Fibroblast of villous mesenchyme (primary cell): ENCODE results near the gene FN3K. TPM values are rescaled to one million over a fixed set of nuclear protein-coding genes. Genes with fewer than 3 reads are reported as not detected.
"Not testable (repeated sequence)": the region's sequence is repeated elsewhere in the genome, so short reads cannot be mapped to it uniquely, and the experiment has no call there.

ENCODE experiments used
- DNase-seq: peaks from one replicate; pipeline ENCODE4 v3.0.0-alpha.2; 2010; ENCODE audit warnings: low read depth
- H3K4me3 ChIP-seq: 2 replicates; pipeline ENCODE4 v1.5.1; 2011; ENCODE audit warnings: low read depth, mild to moderate bottlenecking, low read length
- total RNA-seq: library from RNA; depleted of rRNA; stranded (reverse); fragments of >200 nt; gene quantifications from 2 replicates; pipeline ENCODE4 v1.2.3, GENCODE V29; 2012
- TF ChIP-seq, protein P1 (sequence below): IDR thresholded peaks from 2 replicates; pipeline ENCODE4 v1.5.1; 2012; ENCODE audit warnings: low read depth, mild to moderate bottlenecking, low read length; ENCODE audit not compliant: insufficient read depth

FN3K gene
- total RNA-seq, 1 donor: 2.2 TPM

GRCh38 chr17:82740906-82741759 is 5.7 kb downstream of the FN3K start:
- no peak overlapping the region for H3K4me3 ChIP-seq
- TF ChIP-seq, protein P1, sequence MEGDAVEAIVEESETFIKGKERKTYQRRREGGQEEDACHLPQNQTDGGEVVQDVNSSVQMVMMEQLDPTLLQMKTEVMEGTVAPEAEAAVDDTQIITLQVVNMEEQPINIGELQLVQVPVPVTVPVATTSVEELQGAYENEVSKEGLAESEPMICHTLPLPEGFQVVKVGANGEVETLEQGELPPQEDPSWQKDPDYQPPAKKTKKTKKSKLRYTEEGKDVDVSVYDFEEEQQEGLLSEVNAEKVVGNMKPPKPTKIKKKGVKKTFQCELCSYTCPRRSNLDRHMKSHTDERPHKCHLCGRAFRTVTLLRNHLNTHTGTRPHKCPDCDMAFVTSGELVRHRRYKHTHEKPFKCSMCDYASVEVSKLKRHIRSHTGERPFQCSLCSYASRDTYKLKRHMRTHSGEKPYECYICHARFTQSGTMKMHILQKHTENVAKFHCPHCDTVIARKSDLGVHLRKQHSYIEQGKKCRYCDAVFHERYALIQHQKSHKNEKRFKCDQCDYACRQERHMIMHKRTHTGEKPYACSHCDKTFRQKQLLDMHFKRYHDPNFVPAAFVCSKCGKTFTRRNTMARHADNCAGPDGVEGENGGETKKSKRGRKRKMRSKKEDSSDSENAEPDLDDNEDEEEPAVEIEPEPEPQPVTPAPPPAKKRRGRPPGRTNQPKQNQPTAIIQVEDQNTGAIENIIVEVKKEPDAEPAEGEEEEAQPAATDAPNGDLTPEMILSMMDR: no peak
- DNase-seq: peak; percentile 18

DNA sequence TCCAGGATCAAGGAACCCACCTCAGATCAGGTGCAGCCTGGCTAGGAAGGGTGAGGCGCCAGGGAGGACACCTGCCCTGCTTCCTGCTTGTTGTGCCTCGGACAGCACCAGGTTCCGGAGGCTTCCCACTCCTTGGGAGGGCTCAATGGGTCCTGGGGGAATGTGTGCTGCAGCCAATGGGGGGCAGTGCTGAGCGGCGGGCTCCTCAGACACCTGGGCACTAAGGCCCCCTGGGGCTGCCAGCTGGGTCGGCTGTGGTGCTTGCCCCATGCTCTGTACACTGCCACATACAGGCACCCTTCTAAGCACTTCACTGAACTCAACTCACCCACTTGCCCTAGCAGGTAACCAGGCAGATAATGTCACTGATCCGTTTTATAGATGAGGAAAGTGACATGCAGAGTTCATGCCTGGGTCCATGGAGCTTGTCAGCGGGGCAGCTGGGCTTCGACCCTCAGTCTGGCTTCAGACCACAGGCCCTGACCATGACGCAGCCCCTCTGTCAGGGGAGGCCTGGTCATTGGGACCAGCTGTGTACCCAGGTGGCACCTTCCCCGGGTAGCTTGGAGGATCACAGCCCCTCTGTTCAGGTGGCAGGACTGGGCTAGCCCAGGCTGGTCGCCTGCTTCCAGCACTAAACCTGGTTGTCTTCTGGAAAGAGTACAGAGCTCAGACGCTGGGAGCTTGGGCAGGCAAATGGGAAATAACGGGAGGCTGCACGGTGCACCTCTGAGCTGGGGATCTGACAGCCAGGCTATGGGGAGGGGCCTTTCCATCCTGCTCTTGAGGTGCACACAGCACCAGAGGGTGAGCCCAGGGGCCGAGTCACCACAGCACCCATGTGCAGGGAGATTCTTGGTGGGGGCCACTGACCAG is 8.2 kb downstream of the FN3K start:
- no peak for DNase-seq
- TF ChIP-seq, protein P1: no peak
- no peak overlapping the region for H3K4me3 ChIP-seq

DNA sequence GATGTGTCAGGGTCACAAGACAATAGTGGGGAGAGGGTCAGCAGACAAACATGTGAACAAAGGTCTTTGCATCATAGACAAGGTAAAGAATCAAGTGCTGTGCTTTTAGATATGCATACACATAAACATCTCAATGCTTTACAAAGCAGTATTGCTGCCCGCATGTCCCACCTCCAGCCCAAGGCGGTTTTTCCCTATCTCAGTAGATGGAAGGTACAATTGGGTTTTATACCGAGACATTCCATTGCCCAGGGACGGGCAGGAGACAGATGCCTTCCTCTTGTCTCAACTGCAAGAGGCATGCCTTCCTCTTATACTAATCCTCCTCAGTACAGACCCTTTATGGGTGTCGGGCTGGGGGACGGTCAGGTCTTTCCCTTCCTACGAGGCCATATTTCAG is 9.3 kb downstream of the FN3K start:
- not testable (repeated sequence) for DNase-seq, H3K4me3 ChIP-seq

DNA sequence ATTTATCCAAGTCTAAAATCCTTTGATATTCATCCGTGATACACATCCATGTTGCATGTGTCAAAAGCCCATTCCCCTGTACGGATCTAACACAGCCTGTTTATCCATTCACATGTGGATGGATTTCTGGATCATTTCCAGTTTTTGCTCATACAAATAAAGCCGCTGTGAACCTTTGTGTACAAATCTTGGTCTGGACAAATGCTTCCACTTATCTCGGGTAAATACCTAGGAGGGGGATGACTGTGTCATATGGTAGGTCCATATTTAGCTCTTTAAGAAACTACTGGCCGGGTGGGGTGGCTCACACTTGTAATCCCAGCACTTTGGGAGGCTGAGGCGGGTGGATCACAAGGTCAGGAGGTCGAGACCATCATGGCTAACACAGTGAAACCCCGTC is 10.1 kb downstream of the FN3K start:
- DNase-seq: peak; percentile 12
- TF ChIP-seq, protein P1: no peak
- no peak overlapping the region for H3K4me3 ChIP-seq

DNA sequence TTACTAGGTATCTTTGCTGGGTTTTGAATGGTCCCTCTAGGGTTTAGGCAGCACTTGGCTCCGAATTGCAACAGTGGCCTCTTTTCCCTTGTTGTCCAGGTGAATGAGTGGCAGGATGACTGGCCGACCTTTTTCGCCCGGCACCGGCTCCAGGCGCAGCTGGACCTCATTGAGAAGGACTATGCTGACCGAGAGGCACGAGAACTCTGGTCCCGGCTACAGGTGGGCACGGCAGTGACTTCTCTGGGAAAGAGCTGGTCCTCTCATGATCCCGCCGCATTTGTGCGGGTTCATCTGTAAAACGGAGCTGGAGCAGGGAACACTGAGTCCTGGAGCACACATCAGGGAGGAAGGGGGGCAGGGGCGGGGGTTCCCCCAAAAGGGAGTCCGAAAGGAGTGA is 13.3 kb downstream of the FN3K start:
- H3K4me3 ChIP-seq: no peak overlapping the region
- DNase-seq: no peak
- TF ChIP-seq, protein P1: no peak

DNA sequence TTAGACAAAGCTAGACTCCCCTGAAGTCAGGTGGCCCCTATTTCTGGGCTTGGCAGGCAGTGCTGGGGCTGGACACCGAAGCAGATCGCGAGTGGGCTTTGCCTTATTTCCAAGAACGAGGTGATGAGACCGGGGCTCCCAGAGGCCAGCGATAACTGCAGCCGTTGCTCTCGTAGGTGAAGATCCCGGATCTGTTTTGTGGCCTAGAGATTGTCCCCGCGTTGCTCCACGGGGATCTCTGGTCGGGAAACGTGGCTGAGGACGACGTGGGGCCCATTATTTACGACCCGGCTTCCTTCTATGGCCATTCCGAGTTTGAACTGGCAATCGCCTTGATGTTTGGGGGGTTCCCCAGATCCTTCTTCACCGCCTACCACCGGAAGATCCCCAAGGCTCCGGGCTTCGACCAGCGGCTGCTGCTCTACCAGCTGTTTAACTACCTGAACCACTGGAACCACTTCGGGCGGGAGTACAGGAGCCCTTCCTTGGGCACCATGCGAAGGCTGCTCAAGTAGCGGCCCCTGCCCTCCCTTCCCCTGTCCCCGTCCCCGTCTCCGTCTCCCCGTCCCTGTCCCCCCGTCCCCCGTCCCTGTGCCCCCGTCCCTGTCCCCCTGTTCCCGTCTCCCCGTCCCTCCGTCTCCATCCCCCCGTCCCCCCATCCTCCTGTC is 15.0 kb downstream of the FN3K start:
- no peak for DNase-seq
- no peak overlapping the region for H3K4me3 ChIP-seq
- TF ChIP-seq, protein P1: no peak

GRCh38 chr17:82751171-82751570 is 15.8 kb downstream of the FN3K start:
- peak overlapping the region; percentile 62 for H3K4me3 ChIP-seq
- TF ChIP-seq, protein P1: no peak
- DNase-seq: no peak
